K562 (cell line): ENCODE results near the gene ZNF48. TPM values are rescaled to one million over a fixed set of nuclear protein-coding genes. Genes with fewer than 3 reads are reported as not detected.

Experiments used
- CCNT2 ChIP-seq: IDR thresholded peaks from 2 replicates; pipeline ENCODE4 v1.6.1; 2011; ENCODE audit warnings: borderline replicate concordance, low read depth, mild to moderate bottlenecking, moderate library complexity, mixed read lengths, low read length; ENCODE audit not compliant: insufficient read length; ENCODE audit errors: extremely low read depth
- ELF1 ChIP-seq: fragments of 200-800 bp; sonication (Bioruptor generic); IDR thresholded peaks from 2 replicates; pipeline ENCODE4 v1.6.1; 2016; ENCODE audit warnings: missing genetic modification characterization, missing compliant biosample characterization
- EP400 ChIP-seq: fragments of 450-650 bp; IDR thresholded peaks from 2 replicates; pipeline ENCODE4 v1.6.1; 2017; ENCODE audit warnings: antibody characterized with exemption, mild to moderate bottlenecking, moderate library complexity
- ESRRA ChIP-seq: fragments of 450-650 bp; IDR thresholded peaks from 2 replicates; pipeline ENCODE4 v1.6.1; 2014; ENCODE audit warnings: low read depth, mild to moderate bottlenecking, moderate library complexity, borderline replicate concordance
- GTF2E2 ChIP-seq: fragments of 200-800 bp; sonication (Bioruptor generic); IDR thresholded peaks from 2 replicates; pipeline ENCODE4 v1.6.1; 2016; ENCODE audit warnings: missing genetic modification characterization, missing compliant biosample characterization
- HNRNPK ChIP-seq: fragments of 200-400 bp; formaldehyde crosslinking; IDR thresholded peaks from one replicate; pipeline ENCODE4 v1.6.1; 2018; ENCODE audit warnings: mild to moderate bottlenecking, low read depth, low read length; ENCODE audit not compliant: poor library complexity, severe bottlenecking
- MNT ChIP-seq, 2 experiments: fragments of 450-650 bp; conservative IDR thresholded peaks; 2 replicates each; pipeline ENCODE4 v1.6.1; 2017; ENCODE audit warnings: mild to moderate bottlenecking in 2 of 2, moderate library complexity in 2 of 2
- PRPF4 ChIP-seq: fragments of 200-400 bp; formaldehyde crosslinking; IDR thresholded peaks from one replicate; pipeline ENCODE4 v1.6.1; 2017; ENCODE audit warnings: low read length, low read depth, mild to moderate bottlenecking; ENCODE audit not compliant: insufficient read depth, poor library complexity, severe bottlenecking
- RBM22 ChIP-seq: fragments of 200-400 bp; formaldehyde crosslinking; IDR thresholded peaks from 2 replicates; pipeline ENCODE4 v1.6.1; 2018; ENCODE audit warnings: low read length, low read depth; ENCODE audit not compliant: poor library complexity, severe bottlenecking
- SIN3A ChIP-seq, 2 experiments: fragments of 150-350 bp in 1 of 2; IDR thresholded peaks; 2 replicates each; pipeline ENCODE4 v1.6.1; 2011 to 2016; ENCODE audit warnings: borderline replicate concordance in 2 of 2, low read depth in 2 of 2, low read length in 2 of 2, mild to moderate bottlenecking in 2 of 2, moderate library complexity in 2 of 2; ENCODE audit not compliant: control insufficient read depth in 1 of 2
- SMARCE1 ChIP-seq: fragments of 450-650 bp; IDR thresholded peaks from 2 replicates; pipeline ENCODE4 v1.7.1; 2016; ENCODE audit warnings: mild to moderate bottlenecking
- SOX6 ChIP-seq: fragments of 450-650 bp; IDR thresholded peaks from 2 replicates; pipeline ENCODE4 v1.6.1; 2014; ENCODE audit warnings: mild to moderate bottlenecking
- ZC3H4 ChIP-seq: sonication (generic); formaldehyde crosslinking; IDR thresholded peaks from 2 replicates; pipeline ENCODE4 v1.9.0; 2021; ENCODE audit warnings: missing genetic modification reagents, borderline replicate concordance
- ZNF121 ChIP-seq: sonication (generic); formaldehyde crosslinking; conservative IDR thresholded peaks from 2 replicates; pipeline ENCODE4 v1.8.0; 2022; ENCODE audit warnings: missing genetic modification reagents
- ZNF3 ChIP-seq: fragments of 250-450 bp; sonication (Bioruptor Pico); IDR thresholded peaks from 2 replicates; pipeline ENCODE4 v1.5.0; 2021; ENCODE audit warnings: mild to moderate bottlenecking, moderate library complexity
- polyA plus RNA-seq, 8 experiments: library from polyadenylated mRNA; depleted of rRNA in 4 of 8; stranded (reverse) in 5 of 8; unstranded in 3 of 8; fragments of >200 nt; fragmentation: Nextera tagmentation in 2 of 8; fragmentation: Illumina TruSeq in 1 of 8; extraction: Ambion mirVana in 2 of 8; extraction: Trizol in 1 of 8; gene quantifications; 2 replicates each; pipeline versions ENCODE4 v1.2.1 to v1.2.3, GENCODE V29; 2011 to 2014; ENCODE audit warnings: inconsistent platforms in 1 of 8, missing spikeins in 1 of 8
- total RNA-seq, 7 experiments: library from RNA; depleted of rRNA in 6 of 7; stranded (reverse); fragments of >200 nt in 6 of 7; fragmentation: Illumina TruSeq in 2 of 7; extraction: Trizol in 2 of 7; gene quantifications; 2 replicates each; pipeline versions ENCODE4 v1.2.1 to v1.2.3, GENCODE V29; 2011 to 2021; ENCODE audit warnings: low replicate concordance in 1 of 7
- TF ChIP-seq, protein P1 (sequence below): fragments of 250-450 bp; sonication (Bioruptor Pico); IDR thresholded peaks from 2 replicates; pipeline ENCODE4 v1.5.0; 2020; ENCODE audit warnings: mild to moderate bottlenecking, borderline replicate concordance
- TF ChIP-seq, protein P2 (sequence below): fragments of 200-800 bp; sonication (Bioruptor generic); IDR thresholded peaks from 2 replicates; pipeline ENCODE4 v1.6.1; 2017; ENCODE audit warnings: missing genetic modification characterization, missing compliant biosample characterization
- TF ChIP-seq, protein P3 (sequence below): fragments of 450-650 bp; IDR thresholded peaks from 2 replicates; pipeline ENCODE4 v1.6.1; 2016; ENCODE audit warnings: borderline replicate concordance

The ZNF48 gene
- total and polyA plus RNA-seq, 9 of the 15 experiments (the other 6 are each of a cell fraction or from before 2014, with no cell fraction given): 0.38 to 11.6 (median 4.7) TPM

DNA sequence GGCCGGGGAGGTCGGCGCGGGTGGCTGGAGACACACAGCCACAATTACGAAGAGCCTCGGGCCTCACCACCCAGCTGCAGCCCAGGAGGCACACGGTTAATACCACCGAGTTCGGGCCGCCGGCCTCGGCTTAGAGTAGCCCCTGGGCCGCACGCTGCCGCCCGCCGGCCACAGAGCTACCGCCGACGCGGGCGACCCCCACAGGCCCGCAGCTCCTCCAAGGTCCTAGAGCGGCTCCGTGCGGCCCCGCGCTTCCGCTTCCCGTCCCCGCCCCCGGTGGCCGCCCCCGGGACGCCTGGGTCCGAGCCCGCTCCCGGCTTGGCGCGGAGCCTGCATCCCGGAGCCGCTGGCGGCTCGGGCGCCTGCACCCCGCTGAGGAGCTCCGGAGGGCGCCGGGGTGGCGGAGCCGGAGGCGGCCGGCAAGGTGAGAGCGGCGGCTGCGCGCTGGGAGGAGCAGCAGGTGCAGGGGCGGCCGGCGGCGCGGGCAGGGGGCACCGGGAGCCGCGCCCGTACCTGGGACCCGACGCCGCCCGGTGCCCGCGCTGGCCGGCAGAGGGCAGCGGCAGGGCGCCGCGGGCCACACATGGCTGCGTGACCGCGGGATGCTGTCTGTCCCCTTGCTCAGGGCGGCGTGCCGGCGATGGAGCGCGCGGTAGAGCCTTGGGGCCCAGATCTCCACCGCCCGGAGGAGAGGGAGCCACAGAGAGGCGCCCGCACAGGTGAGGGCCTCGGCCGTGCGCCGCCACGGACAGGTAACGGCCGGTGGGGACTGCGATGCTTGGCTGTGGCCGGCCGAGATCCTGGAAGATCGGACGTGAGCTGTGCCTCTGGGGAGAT, at the start of gene ZNF48 (continued):
- TF ChIP-seq ELF1 (tag) (peak; percentile 91), PRPF4 (peak; percentile 14), SMARCE1 (no peak), ZC3H4 (CRISPR knock-in tag) (no peak), ESRRA (peak; percentile 63; the same call in 1 of the 2 replicates), ZNF3 (no peak), HNRNPK (peak; percentile 15), GTF2E2 (tag) (peak; percentile 53; the same call in 1 of the 2 replicates), SIN3A (IDR thresholded peaks at IDR 0.05; ENCODE audit: borderline replicate concordance in 2 of 2, control insufficient read depth in 1 of 2, low read depth in 2 of 2, low read length in 2 of 2) (peak; percentile 19 to 81; a peak in 1 of 4 replicates), EP400 (peak; percentile 56; the same call in 1 of the 2 replicates), MNT (conservative IDR thresholded peaks at IDR 0.05) (peak; percentile 61 to 90; a peak in 3 of 4 replicates), CCNT2 (peak; percentile 68), RBM22 (no peak), SOX6 (peak; percentile 44; the same call in 1 of the 2 replicates), ZNF121 (CRISPR knock-in tag) (no peak)
- TF ChIP-seq, protein P1, sequence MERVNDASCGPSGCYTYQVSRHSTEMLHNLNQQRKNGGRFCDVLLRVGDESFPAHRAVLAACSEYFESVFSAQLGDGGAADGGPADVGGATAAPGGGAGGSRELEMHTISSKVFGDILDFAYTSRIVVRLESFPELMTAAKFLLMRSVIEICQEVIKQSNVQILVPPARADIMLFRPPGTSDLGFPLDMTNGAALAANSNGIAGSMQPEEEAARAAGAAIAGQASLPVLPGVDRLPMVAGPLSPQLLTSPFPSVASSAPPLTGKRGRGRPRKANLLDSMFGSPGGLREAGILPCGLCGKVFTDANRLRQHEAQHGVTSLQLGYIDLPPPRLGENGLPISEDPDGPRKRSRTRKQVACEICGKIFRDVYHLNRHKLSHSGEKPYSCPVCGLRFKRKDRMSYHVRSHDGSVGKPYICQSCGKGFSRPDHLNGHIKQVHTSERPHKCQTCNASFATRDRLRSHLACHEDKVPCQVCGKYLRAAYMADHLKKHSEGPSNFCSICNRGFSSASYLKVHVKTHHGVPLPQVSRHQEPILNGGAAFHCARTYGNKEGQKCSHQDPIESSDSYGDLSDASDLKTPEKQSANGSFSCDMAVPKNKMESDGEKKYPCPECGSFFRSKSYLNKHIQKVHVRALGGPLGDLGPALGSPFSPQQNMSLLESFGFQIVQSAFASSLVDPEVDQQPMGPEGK: no peak
- TF ChIP-seq, protein P2, sequence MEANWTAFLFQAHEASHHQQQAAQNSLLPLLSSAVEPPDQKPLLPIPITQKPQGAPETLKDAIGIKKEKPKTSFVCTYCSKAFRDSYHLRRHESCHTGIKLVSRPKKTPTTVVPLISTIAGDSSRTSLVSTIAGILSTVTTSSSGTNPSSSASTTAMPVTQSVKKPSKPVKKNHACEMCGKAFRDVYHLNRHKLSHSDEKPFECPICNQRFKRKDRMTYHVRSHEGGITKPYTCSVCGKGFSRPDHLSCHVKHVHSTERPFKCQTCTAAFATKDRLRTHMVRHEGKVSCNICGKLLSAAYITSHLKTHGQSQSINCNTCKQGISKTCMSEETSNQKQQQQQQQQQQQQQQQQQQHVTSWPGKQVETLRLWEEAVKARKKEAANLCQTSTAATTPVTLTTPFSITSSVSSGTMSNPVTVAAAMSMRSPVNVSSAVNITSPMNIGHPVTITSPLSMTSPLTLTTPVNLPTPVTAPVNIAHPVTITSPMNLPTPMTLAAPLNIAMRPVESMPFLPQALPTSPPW (CRISPR knock-in tag): peak; percentile 74
- TF ChIP-seq, protein P3, sequence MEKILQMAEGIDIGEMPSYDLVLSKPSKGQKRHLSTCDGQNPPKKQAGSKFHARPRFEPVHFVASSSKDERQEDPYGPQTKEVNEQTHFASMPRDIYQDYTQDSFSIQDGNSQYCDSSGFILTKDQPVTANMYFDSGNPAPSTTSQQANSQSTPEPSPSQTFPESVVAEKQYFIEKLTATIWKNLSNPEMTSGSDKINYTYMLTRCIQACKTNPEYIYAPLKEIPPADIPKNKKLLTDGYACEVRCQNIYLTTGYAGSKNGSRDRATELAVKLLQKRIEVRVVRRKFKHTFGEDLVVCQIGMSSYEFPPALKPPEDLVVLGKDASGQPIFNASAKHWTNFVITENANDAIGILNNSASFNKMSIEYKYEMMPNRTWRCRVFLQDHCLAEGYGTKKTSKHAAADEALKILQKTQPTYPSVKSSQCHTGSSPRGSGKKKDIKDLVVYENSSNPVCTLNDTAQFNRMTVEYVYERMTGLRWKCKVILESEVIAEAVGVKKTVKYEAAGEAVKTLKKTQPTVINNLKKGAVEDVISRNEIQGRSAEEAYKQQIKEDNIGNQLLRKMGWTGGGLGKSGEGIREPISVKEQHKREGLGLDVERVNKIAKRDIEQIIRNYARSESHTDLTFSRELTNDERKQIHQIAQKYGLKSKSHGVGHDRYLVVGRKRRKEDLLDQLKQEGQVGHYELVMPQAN: peak; percentile 28; the same call in 1 of the 2 replicates
